NCI-H1105 (cell line): Measurements from ENCODE around the gene CCDC9.
"Not testable (repeated sequence)": the region's sequence is repeated elsewhere in the genome, so short reads cannot be mapped to it uniquely, and the experiment has no call there.

Source experiments
- DNase-seq: peaks from one replicate; lab custom pipeline; 2025; lab: John Stamatoyannopoulos, UW

Gene CCDC9

DNA sequence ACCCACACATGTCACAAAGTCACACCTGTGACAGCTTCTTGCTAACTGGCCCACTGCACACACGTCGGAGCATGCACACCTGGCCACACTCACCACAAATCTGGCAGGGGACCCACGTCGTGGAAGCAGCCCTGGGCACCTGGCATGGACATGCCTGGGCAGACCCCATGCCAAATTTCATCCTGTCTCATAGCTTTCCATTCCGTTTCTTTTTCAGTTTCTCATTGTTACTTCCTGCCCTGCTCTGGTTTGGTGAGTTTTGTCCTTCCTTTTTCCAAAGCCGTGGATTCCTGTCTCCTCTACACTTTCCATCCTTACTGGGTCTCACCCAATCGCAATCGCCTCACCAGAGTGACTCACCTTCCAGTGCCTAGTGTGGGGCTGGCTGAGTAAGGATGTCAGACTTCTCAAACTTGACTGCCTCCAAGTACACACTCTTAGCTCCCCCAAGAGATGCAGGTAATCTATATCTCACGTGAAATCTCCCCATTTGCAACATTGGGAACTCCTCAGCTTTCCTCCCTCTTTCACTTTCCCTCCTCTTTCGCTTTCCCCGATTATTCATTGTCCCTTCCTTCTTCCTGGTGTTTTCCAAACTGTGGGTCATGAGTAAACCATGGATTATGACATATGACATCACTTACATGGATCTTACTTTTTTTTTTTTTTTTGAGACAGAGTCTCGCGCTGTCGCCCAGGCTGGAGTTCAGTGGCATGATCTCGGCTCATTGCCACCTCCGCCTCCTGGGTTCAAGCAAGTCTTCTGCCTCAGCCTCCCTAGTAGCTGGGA, 23.7 kb upstream of the CCDC9 start:
- peak; percentile 27 for DNase-seq

DNA sequence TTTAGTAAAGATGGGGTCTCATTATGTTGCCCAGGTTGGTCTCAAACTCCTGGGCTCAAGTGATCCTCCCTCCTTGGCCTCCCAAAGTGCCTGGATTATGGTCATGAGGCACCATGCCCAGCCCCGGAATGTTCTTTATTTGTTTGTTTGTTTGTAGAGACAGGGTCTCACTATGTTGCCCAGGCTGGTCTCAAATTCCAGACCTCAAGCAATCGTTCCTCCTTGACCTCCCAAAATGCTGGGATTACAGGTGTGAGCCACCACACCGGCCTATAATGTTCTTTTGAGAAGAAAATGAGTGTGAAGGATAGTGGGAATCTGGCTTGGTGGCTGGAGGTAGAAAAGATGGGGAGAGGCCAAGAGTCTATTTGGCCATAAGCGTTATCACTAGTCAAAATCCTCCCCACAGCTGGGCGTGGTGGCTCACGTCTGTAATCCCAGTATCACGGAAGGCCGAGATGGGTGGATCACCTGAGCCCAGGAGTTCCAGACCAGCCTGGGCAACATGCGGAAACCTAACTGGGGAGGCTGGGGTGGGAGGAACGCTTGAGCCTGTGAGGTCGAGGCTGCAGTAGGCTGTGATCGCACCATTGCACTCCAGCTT, 20.2 kb upstream of the CCDC9 start:
- no peak for DNase-seq

- no peak for DNase-seq
These were observed 17.2 kb upstream of the CCDC9 start for GRCh38 chr19:47239152-47239551.

GRCh38 chr19:47239610-47240296, 16.6 kb upstream of the CCDC9 start:
- DNase-seq: peak; percentile 89

GRCh38 chr19:47240556-47240955, 15.8 kb upstream of the CCDC9 start:
- no peak for DNase-seq

- DNase-seq: peak; percentile 91
These were observed 15.1 kb upstream of the CCDC9 start for GRCh38 chr19:47240996-47241918.

DNA sequence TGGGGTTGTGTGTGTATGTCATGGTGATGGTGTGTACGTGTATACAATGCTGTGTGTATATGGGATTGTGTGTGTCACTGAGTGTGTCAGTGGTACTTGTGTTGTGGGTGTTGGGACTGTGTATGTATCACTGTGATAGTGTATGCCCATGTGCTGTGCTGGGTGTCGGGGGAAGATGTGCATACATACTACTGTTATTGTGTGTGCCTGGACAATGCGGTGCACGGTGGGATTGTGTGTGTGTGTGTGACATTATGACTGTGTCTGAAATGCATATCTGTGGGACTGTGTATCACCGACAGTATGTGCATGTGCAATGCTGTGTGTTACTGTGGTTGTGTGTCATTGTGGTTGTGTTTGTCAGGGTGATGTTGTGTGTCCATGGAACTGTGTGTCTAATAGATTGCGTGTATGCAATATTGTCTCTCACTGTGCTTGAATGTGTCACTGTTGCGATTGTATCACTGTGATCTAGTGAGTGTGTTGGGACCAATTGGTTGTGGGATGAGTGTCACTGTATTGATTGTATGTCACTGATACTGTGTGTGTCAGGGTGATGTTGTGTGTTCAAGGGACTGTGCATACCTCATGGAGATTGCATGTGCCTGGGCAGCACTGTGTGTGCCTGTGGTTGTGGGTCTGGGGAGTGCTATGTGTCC, 14.3 kb upstream of the CCDC9 start:
- no peak for DNase-seq

DNA sequence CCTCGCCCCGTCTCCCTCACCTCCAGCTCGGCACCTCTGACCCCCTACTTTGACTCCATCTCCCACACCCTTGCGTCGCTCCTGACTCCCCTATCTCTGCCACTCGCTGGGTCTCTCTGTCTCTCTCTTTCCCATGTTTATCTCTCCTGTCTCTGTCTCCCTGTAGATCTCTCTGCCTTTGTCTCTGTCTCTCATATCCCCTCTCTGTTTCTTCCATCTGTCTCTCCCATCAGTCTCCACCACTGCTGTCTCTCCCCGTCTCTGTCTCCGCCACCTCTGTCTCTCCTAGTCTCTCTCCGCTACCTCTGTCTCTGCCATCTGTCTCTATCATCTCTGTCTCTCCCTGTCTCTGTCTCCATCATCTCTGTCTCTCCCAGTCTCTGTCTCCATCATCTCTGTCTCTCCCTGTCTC, 13.0 kb upstream of the CCDC9 start:
- no peak for DNase-seq

DNA sequence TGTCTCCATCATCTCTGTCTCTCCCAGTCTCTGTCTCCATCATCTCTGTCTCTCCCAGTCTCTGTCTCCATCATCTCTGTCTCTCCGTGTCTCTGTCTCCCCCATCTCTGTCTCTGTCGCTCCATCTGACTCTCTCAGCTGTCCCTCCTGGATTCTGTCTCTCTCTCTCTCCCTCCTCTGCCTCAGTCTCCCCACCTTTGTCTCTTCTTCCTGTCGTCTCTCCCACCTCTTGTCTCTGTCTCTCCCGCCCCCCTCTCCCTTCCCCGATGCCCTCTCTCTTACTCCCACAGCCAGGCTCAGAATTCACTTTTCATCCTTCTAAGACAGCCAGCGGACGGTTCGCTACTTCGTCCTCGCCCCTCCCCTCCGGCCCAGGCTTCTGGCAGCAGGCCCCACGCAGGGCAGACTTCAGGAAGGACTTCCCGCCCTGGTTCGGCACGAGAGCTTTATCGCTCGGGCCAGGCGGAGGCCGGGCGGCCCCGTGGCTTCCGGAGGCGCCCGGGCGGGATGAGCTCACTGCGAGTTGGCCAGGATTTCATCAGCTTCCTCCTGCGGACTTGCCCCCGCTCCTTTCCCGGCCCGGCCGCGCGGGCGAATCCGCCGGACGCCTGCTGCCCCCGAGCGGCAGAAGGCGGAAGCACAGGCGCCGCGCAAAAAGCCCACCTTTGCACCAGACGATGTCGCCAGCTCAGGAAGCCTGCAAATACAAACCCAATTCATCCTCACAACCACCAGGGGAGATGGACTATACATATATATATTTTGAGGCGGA, 12.4 kb upstream of the CCDC9 start:
- DNase-seq: peak; percentile 77

- DNase-seq: peak; percentile 27
These were observed 8.9 kb upstream of the CCDC9 start for GRCh38 chr19:47247308-47247990.

DNA sequence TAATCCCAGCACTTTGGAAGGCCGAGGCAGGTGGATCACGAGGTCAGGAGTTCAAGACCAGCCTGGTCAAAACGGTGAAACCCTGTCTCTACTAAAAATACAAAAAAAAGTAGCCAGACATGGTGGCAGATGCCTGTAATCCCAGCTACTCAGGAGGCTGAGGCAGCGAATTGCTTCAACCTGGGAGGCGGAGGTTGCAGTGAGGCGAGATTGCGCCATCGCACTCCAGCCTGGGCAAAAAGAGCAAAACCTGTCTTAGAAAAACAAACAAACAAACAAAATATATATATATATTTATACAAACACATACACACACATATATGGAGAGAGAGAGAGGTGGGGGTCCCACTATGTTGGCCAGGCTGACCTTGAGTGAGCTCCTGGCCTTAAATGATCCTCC, 3.3 kb upstream of the CCDC9 start:
- not testable (repeated sequence) for DNase-seq

DNA sequence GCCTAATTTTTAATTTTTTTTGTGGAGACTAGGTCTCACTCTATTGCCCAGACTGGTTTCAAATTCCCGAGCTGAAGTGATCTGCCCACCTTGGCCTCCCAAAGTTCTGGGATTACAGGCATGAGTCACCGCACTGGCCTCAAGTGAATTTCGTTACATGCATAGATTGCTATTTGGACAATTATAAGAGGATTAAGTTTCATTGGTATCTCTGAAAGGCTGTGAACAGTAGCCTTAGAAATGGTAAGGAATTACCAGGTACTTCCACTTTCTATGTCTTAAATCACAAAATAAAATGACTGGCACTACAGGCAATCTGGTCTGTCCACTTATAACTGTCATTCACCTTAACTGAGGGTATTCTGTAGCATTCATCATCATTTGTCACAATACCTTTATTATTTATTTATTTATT, 2.9 kb upstream of the CCDC9 start:
- DNase-seq: no peak

DNA sequence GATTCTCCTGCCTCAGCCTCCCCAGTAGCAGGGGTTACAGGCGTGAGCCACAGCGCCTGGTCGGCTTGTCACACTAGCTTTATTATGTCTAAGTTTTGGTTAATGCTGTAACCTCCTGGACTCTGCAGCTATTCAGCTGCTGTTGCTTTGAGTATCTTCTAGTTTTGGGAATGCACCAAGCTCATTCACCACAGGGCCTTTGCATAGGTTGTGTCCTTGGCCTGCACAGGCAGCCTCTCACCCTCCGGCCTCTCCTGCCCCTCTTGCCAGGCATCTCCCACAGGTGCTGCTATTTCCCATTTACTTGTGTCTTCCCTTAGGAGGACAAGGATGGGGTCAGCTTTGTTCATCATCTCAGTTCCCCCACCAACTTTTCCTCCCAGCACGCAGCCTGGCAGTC, 2.4 kb upstream of the CCDC9 start:
- no peak for DNase-seq

GRCh38 chr19:47256693-47257410, 527 bp downstream of the CCDC9 start:
- DNase-seq: peak; percentile 100

- DNase-seq: peak; percentile 52
These were observed 1.3 kb downstream of the CCDC9 start for GRCh38 chr19:47257411-47258169.

DNA sequence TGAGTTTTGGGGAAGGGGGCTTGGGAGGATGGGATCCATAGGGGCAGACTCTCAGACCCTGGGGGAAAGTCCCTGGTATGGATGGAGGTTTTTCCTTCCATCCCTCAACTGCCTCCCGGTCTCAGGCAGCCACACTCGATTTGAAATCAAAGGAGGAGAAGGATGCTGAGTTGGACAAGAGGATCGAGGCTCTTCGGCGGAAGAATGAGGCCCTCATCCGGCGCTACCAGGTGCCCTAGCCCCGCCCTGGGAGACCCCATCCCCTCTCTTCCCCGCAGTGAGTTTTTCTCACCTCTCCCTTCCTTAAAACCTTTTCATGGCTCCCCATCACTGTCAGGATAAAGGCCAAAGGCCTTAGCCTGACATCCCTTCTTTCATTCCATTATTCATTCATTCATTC, 2.1 kb downstream of the CCDC9 start:
- DNase-seq: no peak

DNA sequence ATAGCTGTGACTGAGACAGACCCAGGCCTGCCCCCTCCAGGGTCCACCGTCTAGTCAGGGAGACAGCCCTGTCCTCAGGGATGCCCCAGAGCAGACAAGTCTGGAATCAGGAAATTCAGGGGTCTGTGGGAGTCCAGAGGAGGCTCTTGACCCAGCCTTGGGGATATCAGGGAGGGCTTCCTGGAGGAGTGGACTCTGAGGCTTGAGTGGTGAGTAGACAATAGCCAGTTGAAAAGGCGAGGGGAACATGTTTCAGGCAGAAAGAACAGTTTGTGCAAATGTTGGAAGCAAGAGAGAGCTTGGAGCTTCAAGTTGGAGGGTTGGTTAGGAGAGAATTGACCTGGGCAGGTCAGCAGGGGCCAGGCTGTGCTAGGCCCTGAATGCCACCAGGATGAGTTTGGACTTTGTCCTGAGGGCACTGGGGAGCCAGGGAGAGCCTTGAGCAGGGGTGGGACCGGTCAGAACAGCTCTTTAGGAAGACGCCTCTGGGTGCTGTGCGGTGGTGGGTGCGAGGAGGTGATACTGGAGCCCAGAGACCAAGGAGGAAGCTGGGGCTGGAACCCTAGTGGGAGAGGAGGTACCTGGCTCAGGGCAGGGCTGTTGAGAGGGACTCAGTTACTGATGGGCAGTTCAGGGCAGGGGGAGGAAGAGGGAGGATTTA, 2.7 kb downstream of the CCDC9 start:
- no peak for DNase-seq

GRCh38 chr19:47260476-47260875, 4.2 kb downstream of the CCDC9 start:
- DNase-seq: no peak
